ENCODE results near the gene METRN.

DNA sequence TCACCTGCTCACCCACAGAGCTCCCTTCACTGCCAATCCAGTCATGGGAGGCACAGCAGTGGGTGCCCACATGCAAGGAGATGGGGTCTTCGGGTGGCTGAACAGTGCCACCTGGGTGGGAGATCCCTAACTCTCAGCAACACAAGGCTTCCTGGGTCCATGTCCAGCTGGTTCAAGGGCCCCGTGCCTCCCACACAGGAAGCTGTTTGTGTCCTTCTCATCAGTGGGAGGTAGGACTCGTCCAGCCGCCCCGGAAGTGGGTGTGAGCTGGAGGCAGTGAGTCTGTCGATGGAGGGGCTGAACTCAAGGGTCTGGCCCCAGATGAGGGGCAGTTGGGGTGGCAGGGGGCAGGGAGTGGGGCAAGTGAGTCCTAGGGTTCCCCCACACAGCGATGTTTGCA is 10.9 kb upstream of the METRN start:
- TF ChIP-seq ZBTB8A (tag by site-specific recombination; IDR thresholded peaks at IDR 0.05): no peak
- no peak for TF ChIP-seq ZNF664 (tag by site-specific recombination; IDR thresholded peaks at IDR 0.05)
- TF ChIP-seq, protein P1, sequence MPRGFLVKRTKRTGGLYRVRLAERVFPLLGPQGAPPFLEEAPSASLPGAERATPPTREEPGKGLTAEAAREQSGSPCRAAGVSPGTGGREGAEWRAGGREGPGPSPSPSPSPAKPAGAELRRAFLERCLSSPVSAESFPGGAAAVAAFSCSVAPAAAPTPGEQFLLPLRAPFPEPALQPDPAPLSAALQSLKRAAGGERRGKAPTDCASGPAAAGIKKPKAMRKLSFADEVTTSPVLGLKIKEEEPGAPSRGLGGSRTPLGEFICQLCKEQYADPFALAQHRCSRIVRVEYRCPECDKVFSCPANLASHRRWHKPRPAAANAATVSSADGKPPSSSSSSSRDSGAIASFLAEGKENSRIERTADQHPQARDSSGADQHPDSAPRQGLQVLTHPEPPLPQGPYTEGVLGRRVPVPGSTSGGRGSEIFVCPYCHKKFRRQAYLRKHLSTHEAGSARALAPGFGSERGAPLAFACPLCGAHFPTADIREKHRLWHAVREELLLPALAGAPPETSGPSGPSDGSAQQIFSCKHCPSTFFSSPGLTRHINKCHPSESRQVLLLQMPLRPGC (tag by site-specific recombination; IDR thresholded peaks at IDR 0.05): no peak
- TF ChIP-seq, protein P2, sequence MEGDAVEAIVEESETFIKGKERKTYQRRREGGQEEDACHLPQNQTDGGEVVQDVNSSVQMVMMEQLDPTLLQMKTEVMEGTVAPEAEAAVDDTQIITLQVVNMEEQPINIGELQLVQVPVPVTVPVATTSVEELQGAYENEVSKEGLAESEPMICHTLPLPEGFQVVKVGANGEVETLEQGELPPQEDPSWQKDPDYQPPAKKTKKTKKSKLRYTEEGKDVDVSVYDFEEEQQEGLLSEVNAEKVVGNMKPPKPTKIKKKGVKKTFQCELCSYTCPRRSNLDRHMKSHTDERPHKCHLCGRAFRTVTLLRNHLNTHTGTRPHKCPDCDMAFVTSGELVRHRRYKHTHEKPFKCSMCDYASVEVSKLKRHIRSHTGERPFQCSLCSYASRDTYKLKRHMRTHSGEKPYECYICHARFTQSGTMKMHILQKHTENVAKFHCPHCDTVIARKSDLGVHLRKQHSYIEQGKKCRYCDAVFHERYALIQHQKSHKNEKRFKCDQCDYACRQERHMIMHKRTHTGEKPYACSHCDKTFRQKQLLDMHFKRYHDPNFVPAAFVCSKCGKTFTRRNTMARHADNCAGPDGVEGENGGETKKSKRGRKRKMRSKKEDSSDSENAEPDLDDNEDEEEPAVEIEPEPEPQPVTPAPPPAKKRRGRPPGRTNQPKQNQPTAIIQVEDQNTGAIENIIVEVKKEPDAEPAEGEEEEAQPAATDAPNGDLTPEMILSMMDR (tag by site-specific recombination; IDR thresholded peaks at IDR 0.05): no peak
- TF ChIP-seq ZNF747 (tag by site-specific recombination; IDR thresholded peaks at IDR 0.05): no peak
- TF ChIP-seq HOXA7 (CRISPR knock-in tag; IDR thresholded peaks at IDR 0.05; ENCODE audit: borderline replicate concordance): no peak

Measured in HEK293 (cell line).